WI38 (cell line): ENCODE measurements around the gene IGF2BP3.
"Not testable (repeated sequence)": the region's sequence is repeated elsewhere in the genome, so short reads cannot be mapped to it uniquely, and the experiment has no call there.

Source experiments
- H3K4me3 ChIP-seq: 2 replicates; pipeline ENCODE4 v1.5.1; 2011; ENCODE audit warnings: low read depth, mild to moderate bottlenecking, control low read depth, low read length
- TF ChIP-seq, protein P1 (sequence below): IDR thresholded peaks from 2 replicates; pipeline ENCODE4 v1.5.1; 2012; ENCODE audit warnings: low read depth, mild to moderate bottlenecking, control low read depth, low read length

The IGF2BP3 gene

DNA sequence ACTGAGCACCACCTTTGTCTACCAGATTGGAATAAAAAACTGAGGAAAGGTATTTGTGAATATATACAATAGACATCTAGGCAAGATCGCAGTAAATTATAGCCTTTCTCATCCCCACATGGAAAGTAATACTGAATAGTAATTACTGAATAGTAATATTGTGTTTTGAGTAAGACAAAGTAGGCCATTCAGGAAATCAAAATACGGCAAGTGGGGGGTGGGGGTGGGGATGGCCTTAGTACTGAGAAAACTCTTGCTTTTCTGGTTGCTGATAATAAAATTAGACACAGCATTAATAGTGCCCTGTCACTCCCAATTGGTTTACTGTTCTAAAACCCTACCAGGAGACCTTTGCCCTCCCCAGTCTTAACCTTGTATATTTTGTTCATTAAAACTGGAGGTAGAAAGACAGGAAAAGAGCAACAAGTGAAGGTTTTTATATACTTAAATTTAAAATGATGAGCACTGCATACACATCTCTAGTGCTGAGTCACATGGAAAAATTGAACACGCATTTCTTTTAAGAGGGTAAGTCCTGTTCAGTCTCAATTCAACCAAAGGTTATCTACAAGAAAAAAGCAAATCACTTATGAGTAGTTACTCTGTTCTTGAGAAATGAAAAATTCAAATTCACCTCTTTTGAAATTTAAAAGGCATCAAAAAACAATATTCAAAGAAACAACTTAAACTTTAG is 65.6 kb downstream of the IGF2BP3 start:
- TF ChIP-seq, protein P1, sequence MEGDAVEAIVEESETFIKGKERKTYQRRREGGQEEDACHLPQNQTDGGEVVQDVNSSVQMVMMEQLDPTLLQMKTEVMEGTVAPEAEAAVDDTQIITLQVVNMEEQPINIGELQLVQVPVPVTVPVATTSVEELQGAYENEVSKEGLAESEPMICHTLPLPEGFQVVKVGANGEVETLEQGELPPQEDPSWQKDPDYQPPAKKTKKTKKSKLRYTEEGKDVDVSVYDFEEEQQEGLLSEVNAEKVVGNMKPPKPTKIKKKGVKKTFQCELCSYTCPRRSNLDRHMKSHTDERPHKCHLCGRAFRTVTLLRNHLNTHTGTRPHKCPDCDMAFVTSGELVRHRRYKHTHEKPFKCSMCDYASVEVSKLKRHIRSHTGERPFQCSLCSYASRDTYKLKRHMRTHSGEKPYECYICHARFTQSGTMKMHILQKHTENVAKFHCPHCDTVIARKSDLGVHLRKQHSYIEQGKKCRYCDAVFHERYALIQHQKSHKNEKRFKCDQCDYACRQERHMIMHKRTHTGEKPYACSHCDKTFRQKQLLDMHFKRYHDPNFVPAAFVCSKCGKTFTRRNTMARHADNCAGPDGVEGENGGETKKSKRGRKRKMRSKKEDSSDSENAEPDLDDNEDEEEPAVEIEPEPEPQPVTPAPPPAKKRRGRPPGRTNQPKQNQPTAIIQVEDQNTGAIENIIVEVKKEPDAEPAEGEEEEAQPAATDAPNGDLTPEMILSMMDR, result no peak
- H3K4me3 ChIP-seq, result no peak overlapping the region

DNA sequence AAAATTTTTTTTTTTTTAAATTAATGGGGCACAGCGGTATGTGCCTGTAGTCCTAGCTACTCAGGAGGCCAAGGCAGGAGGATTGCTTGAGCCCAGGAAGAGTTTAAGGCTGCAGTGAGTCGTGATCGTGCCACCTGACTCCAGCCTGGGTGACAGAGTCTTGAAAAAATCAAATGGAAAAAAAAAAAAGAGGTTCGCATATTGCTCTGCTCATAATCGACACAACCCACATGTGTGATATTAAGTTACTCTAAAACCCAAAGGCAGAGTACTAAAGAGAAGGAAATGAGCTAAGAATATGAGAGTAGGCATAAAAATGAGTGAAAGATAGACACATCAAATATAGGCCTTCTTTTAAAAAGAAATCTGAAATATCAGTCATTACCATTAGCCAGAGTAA is 66.3 kb downstream of the IGF2BP3 start:
- no peak overlapping the region for H3K4me3 ChIP-seq
- TF ChIP-seq, protein P1, result no peak

DNA sequence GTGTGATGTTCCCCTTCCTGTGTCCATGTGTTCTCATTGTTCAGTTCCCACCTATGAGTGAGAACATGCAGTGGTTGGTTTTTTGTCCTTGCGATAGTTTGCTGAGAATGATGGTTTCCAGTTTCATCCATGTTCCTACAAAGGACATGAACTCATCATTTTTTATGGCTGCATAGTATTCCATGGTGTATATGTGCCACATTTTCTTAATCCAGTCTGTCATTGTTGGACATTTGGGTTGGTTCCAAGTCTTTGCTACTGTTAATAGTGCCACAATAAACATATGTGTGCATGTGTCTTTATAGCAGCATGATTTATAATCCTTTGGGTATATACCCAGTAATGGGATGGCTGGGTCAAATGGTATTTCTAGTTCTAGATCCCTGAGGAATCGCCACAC is 72.2 kb downstream of the IGF2BP3 start:
- H3K4me3 ChIP-seq, result not testable (repeated sequence)

DNA sequence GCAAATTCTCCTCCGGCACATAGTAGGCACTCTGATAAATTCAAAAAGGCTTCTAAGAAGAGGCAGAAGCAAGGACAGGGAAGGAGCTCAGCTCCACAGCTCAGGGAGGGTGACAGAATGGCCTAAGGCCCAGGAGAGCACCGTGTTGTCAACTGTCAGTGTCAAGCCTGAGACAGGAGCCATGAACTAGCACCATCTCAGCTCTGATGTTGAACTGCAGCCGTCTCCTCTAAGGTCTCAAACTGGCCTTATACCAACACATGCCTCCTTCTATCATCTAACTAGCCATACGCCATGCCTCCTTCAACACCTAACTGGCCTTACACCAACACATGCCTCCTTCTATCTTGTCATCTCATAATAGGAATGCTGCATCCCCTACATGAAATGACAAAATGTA is 73.0 kb downstream of the IGF2BP3 start:
- no peak overlapping the region for H3K4me3 ChIP-seq
- TF ChIP-seq, protein P1, result no peak

DNA sequence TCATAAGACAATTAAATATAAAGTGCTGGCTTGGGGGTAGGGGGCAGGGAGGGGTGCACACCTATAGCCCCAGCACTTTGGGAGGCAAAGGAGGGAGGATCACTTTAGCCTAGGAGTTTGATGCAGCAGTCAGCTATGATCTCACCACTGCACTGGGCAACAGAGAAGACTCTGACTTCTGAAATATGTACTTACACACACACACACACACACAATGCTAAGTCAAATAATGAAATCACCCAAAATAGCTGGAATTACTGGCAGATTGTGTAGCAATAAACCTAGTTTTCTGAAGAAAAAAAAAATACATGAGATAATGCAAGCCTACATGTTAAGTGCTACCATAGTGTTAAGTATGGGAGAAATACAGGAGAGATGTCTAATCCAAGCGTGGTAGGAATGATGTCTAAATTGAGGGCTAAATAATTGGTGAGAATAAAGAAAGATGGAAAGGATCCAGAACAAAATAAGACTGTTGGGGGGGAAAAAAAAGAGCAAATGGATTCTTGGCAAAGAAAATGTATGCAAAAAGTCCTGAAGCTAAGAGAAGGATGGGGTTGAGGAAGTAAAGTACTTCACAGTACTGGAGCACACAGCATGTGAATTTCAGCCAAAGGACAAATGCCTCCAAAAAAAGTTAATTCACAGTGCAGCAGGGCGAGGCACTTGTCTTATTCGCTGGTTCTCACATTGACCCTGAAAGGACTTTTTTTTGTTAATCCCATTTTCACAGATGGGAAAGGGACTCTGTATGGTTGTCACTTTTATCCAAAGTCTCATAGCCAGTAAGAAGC is 73.9 kb downstream of the IGF2BP3 start:
- TF ChIP-seq, protein P1, result no peak
- H3K4me3 ChIP-seq, result no peak overlapping the region

DNA sequence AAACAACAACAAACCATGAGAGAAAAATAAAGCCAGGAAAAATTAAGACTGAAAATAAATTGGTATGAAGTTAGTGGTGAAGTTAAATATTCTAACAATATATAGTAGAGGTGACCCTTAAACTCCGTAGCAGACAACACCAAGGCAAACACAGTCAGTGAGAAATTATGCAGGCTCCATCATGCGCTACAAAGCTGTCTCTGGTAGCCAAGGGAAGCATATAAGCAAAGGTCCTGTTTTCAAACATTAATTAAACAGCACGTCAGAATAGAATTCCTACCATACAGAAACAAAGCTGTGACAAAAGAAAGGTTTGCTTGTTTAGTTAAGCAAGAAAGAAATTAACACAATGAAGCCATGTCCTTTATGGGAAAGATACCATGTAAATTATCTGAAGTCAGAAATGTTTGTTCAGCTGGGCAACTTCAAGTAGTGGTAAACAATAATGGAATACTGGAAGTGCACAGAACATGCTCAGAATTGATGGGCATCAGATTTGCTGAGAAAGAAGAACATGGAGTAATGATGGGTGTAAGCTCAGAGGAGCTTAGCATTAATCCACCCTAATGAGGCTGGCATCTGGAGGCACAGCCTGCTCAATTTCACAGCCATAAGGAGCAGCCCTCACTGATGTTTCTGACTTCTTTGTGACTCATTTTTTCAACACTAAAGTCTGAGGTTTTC is 75.7 kb downstream of the IGF2BP3 start:
- TF ChIP-seq, protein P1, result no peak
- no peak overlapping the region for H3K4me3 ChIP-seq

DNA sequence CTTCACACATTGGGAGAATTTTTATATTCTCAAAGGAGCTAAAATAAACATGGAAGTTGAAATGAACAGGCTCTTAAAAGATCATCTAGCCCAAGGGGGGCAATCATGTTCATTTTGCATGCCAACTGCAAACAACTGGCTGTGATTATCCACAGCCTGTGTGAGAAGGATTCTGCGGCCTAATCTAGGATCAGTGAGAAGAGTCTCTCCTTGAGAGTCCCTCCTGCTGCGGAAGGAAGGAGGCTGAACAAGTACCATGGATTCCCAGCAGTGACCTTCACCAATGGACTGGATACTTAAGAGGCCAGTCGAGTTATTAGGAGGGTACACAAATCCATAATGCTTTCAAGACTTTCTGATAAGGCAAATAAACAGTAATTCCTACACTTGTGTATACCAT is 76.7 kb downstream of the IGF2BP3 start:
- H3K4me3 ChIP-seq, result no peak overlapping the region
- TF ChIP-seq, protein P1, result no peak
